GM12878 (cell line): ENCODE data around the gene EEF2K. TPM values are rescaled to one million over a fixed set of nuclear protein-coding genes. Genes with fewer than 3 reads are reported as not detected.

Experiments
- CHD1 ChIP-seq: IDR thresholded peaks from 2 replicates; pipeline ENCODE4 v1.6.1; 2012; ENCODE audit warnings: low read depth, low read length, improper control_type of control experiment
- CUX1 ChIP-seq: IDR thresholded peaks from 2 replicates; pipeline ENCODE4 v1.6.1; 2012; ENCODE audit warnings: improper control_type of control experiment, low read depth, low read length; ENCODE audit not compliant: insufficient replicate concordance
- HCFC1 ChIP-seq: fragments of 150-350 bp; IDR thresholded peaks from 2 replicates; pipeline ENCODE4 v1.6.1; 2014; ENCODE audit warnings: low read length
- KAT2A ChIP-seq: conservative IDR thresholded peaks from 2 replicates; pipeline ENCODE4 v1.6.1; 2011; ENCODE audit warnings: low read depth, low read length; ENCODE audit not compliant: control insufficient read depth
- KDM1A ChIP-seq: fragments of 200-600 bp; sonication (generic); IDR thresholded peaks from 2 replicates; pipeline ENCODE4 v1.6.1; 2016; ENCODE audit warnings: borderline replicate concordance
- MYB ChIP-seq: fragments of 150-350 bp; IDR thresholded peaks from 2 replicates; pipeline ENCODE4 v1.6.1; 2014; ENCODE audit warnings: mild to moderate bottlenecking, low read depth, low read length, borderline replicate concordance
- NFYA ChIP-seq: IDR thresholded peaks from 2 replicates; pipeline ENCODE4 v1.6.1; 2011; ENCODE audit warnings: low read depth, mild to moderate bottlenecking, low read length, improper control_type of control experiment, borderline replicate concordance
- NKRF ChIP-seq: fragments of 450-650 bp; conservative IDR thresholded peaks from 2 replicates; pipeline ENCODE4 v1.6.1; 2017; ENCODE audit warnings: mild to moderate bottlenecking, moderate library complexity
- POLR2AphosphoS2 ChIP-seq: IDR thresholded peaks from 2 replicates; pipeline ENCODE4 v1.6.1; 2011; ENCODE audit warnings: low read depth, mild to moderate bottlenecking, low read length, improper control_type of control experiment, moderate library complexity
- RAD51 ChIP-seq: fragments of 450-650 bp; IDR thresholded peaks from 2 replicates; pipeline ENCODE4 v1.6.1; 2016; ENCODE audit warnings: moderate library complexity, mild to moderate bottlenecking, inconsistent platforms
- RELA ChIP-seq: fragments of 450-650 bp; IDR thresholded peaks from 2 replicates; pipeline ENCODE4 v1.8.0; 2014; ENCODE audit warnings: borderline replicate concordance; ENCODE audit not compliant: partially characterized antibody
- SIN3A ChIP-seq: IDR thresholded peaks from 2 replicates; pipeline ENCODE4 v1.6.1; 2012; ENCODE audit warnings: low read depth, low read length, improper control_type of control experiment
- SRF ChIP-seq, 2 experiments: IDR thresholded peaks; 2 replicates each; pipeline ENCODE4 v1.6.1; 2011; ENCODE audit warnings: low read depth in 2 of 2, low read length in 2 of 2, mild to moderate bottlenecking in 1 of 2, moderate library complexity in 1 of 2
- STAT1 ChIP-seq: fragments of 450-650 bp; conservative IDR thresholded peaks from 2 replicates; pipeline ENCODE4 v1.6.1; 2014; ENCODE audit warnings: antibody characterized with exemption, mild to moderate bottlenecking
- TAF1 ChIP-seq: IDR thresholded peaks from 2 replicates; pipeline ENCODE4 v1.6.1; 2011; ENCODE audit warnings: mild to moderate bottlenecking, low read depth, low read length, borderline replicate concordance
- TBL1XR1 ChIP-seq: IDR thresholded peaks from 2 replicates; pipeline ENCODE4 v1.6.1; 2012; ENCODE audit warnings: low read depth, low read length, improper control_type of control experiment
- USF2 ChIP-seq: IDR thresholded peaks from 2 replicates; pipeline ENCODE4 v1.6.1; 2011; ENCODE audit warnings: low read depth, low read length, improper control_type of control experiment, borderline replicate concordance
- ZBTB11 ChIP-seq: fragments of 450-650 bp; formaldehyde crosslinking; IDR thresholded peaks from 2 replicates; pipeline ENCODE4 v1.5.0; 2022; ENCODE audit warnings: mild to moderate bottlenecking, missing genetic modification characterization
- polyA plus RNA-seq, 11 experiments: library from polyadenylated mRNA; depleted of rRNA in 4 of 11; unstranded in 6 of 11; stranded (reverse) in 5 of 11; fragments of >200 nt; fragmentation: Nextera tagmentation in 4 of 11; fragmentation: Illumina TruSeq in 1 of 11; extraction: Ambion mirVana in 4 of 11; extraction: Trizol in 1 of 11; gene quantifications; 1 replicate in 1 of 11; 2 replicates in 10 of 11; pipeline versions ENCODE4 v1.2.1 to v1.2.3, GENCODE V29; 2011 to 2016; ENCODE audit warnings: inconsistent platforms in 2 of 11, missing spikeins in 2 of 11, low read depth in 1 of 11
- total RNA-seq, 4 experiments: library from RNA; depleted of rRNA in 3 of 4; stranded (reverse); fragments of >200 nt in 3 of 4; fragmentation: Illumina TruSeq in 1 of 4; extraction: Trizol in 1 of 4; gene quantifications; 2 replicates each; pipeline versions ENCODE4 v1.2.1 to v1.2.3, GENCODE V29; 2013 to 2021

EEF2K gene
- total and polyA plus RNA-seq, 10 of the 15 experiments (the other 5 are each of a cell fraction or from before 2014, with no cell fraction given): 2.0 to 29.6 (median 12.2) TPM

GRCh38 chr16:22297114-22297870 lies 91.2 kb downstream of the EEF2K start, which contains the start of gene POLR3E (continued):
- TF ChIP-seq CUX1: no peak
- peak; percentile 94 for TF ChIP-seq NKRF
- peak; percentile 50 for TF ChIP-seq HCFC1
- TF ChIP-seq KDM1A: no peak
- TF ChIP-seq SRF (IDR thresholded peaks at IDR 0.05; ENCODE audit: low read depth in 2 of 2, low read length in 2 of 2): peak in 1 of 2 experiments; percentile 56; a peak in 2 of 4 replicates
- peak; percentile 98 for TF ChIP-seq STAT1
- TF ChIP-seq POLR2AphosphoS2: no peak
- peak; percentile 71 for TF ChIP-seq USF2
- TF ChIP-seq KAT2A: no peak
- no peak for TF ChIP-seq MYB
- TF ChIP-seq NFYA: no peak
- TF ChIP-seq SIN3A: peak; percentile 16; the same call in 1 of the 2 replicates
- no peak for TF ChIP-seq ZBTB11 (CRISPR knock-in tag)
- TF ChIP-seq TBL1XR1: no peak; the same call in none of the 2 replicates
- peak; percentile 70; the same call in 1 of the 2 replicates for TF ChIP-seq RAD51
- TF ChIP-seq RELA: peak; percentile 97
- TF ChIP-seq TAF1: peak; percentile 86
- TF ChIP-seq CHD1: peak; percentile 59; the same call in 1 of the 2 replicates
